Esophagus squamous epithelium (tissue), 4 donors: ENCODE results near the gene MEGF10.

Experiments used
- POLR2A ChIP-seq, 4 donors: fragments of 450-650 bp; IDR thresholded peaks; one replicate each; pipeline ENCODE4 v1.6.1; 2017; ENCODE audit warnings: antibody characterized with exemption in 4 of 4, mild to moderate bottlenecking in 4 of 4, moderate library complexity in 3 of 4
- TF ChIP-seq, protein P1 (sequence below), 6 experiments: fragments of 450-650 bp in 4 of 6; fragments of 200-600 bp in 2 of 6; sonication (generic) in 2 of 6; IDR thresholded peaks; one replicate each; pipeline ENCODE4 v1.5.1; 2016 to 2019; ENCODE audit warnings: antibody characterized with exemption in 6 of 6, mild to moderate bottlenecking in 4 of 6, moderate library complexity in 4 of 6

DNA sequence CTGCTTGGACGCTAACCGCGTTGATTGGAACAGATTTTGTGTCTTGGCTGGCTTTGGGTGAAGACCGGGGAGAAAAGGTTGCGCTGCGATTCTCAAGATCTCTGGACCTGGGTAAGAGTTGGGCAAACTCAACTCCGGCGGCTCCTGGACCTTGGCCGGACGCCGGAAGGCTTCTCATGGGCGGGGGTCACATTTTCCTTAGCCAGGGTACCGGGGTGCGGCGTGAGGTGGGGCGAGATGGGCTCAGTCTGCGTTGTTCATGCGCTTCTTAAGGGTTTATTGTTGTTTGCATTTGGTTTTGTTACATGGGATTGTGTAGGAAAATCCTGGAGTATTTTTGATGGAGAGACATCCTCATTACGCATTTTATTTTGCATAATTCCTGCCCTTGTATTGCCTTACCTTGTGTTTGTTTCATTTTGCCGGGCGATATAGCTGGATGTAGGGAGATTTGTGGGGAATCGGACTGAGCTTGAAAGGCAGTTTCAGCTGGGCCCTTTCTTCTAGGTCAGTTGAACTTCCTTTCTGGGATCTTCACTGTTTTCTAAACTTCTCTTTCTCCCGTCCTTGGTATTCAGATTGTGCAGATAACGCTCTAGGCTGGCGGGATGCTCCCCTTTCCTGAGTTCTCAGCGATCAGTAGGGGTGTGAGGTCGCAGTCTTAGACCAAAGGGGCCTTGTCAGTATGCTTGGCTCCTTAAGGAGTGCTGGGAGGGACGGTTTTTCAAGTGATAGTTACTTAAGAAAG lies 524 bp downstream of the MEGF10 start:
- TF ChIP-seq POLR2A (IDR thresholded peaks at IDR 0.05) = no peak
- TF ChIP-seq, protein P1, sequence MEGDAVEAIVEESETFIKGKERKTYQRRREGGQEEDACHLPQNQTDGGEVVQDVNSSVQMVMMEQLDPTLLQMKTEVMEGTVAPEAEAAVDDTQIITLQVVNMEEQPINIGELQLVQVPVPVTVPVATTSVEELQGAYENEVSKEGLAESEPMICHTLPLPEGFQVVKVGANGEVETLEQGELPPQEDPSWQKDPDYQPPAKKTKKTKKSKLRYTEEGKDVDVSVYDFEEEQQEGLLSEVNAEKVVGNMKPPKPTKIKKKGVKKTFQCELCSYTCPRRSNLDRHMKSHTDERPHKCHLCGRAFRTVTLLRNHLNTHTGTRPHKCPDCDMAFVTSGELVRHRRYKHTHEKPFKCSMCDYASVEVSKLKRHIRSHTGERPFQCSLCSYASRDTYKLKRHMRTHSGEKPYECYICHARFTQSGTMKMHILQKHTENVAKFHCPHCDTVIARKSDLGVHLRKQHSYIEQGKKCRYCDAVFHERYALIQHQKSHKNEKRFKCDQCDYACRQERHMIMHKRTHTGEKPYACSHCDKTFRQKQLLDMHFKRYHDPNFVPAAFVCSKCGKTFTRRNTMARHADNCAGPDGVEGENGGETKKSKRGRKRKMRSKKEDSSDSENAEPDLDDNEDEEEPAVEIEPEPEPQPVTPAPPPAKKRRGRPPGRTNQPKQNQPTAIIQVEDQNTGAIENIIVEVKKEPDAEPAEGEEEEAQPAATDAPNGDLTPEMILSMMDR (IDR thresholded peaks at IDR 0.05) = no peak
